ENCODE measurements around the gene AGAP1.

AGAP1 gene

GRCh38 chr2:235976516-235976915 is 482.7 kb downstream of the AGAP1 start:
- no peak for DNase-seq (ENCODE audit: low read depth in 2 of 2)
- no peak for TF ChIP-seq CTCF (IDR thresholded peaks at IDR 0.05; ENCODE audit: low read depth, low read length)
- H3K4me3 ChIP-seq (replicated peaks in 1 of 2; ENCODE audit: low read depth in 2 of 2, low read length in 2 of 2) = no peak overlapping the region

- DNase-seq (ENCODE audit: low read depth in 2 of 2) = no peak
- no peak for TF ChIP-seq CTCF (IDR thresholded peaks at IDR 0.05; ENCODE audit: low read depth, low read length)
- H3K4me3 ChIP-seq (replicated peaks in 1 of 2; ENCODE audit: low read depth in 2 of 2, low read length in 2 of 2) = no peak overlapping the region
Measured at GRCh38 chr2:235976956-235977355, 483.1 kb downstream of the AGAP1 start.

- H3K4me3 ChIP-seq (replicated peaks in 1 of 2; ENCODE audit: low read depth in 2 of 2, low read length in 2 of 2) = no peak overlapping the region
- DNase-seq (ENCODE audit: low read depth in 2 of 2) = no peak
- TF ChIP-seq CTCF (IDR thresholded peaks at IDR 0.05; ENCODE audit: low read depth, low read length) = no peak
Measured at GRCh38 chr2:235977445-235977844, 483.6 kb downstream of the AGAP1 start.

- no peak for DNase-seq (ENCODE audit: low read depth in 2 of 2)
- no peak for TF ChIP-seq CTCF (IDR thresholded peaks at IDR 0.05; ENCODE audit: low read depth, low read length)
- H3K4me3 ChIP-seq (replicated peaks in 1 of 2; ENCODE audit: low read depth in 2 of 2, low read length in 2 of 2) = no peak overlapping the region
Measured at GRCh38 chr2:235978022-235978421, 484.2 kb downstream of the AGAP1 start.

GRCh38 chr2:235979037-235979436 is 485.2 kb downstream of the AGAP1 start:
- no peak for DNase-seq (ENCODE audit: low read depth in 2 of 2)
- TF ChIP-seq CTCF (IDR thresholded peaks at IDR 0.05; ENCODE audit: low read depth, low read length) = no peak
- H3K4me3 ChIP-seq (replicated peaks in 1 of 2; ENCODE audit: low read depth in 2 of 2, low read length in 2 of 2) = no peak overlapping the region

GRCh38 chr2:235979753-235980435 is 486.1 kb downstream of the AGAP1 start:
- TF ChIP-seq CTCF (IDR thresholded peaks at IDR 0.05; ENCODE audit: low read depth, low read length) = no peak
- DNase-seq (ENCODE audit: low read depth in 2 of 2) = no peak
- H3K4me3 ChIP-seq (replicated peaks in 1 of 2; ENCODE audit: low read depth in 2 of 2, low read length in 2 of 2) = no peak overlapping the region

GRCh38 chr2:235981631-235982030 is 487.8 kb downstream of the AGAP1 start:
- no peak for DNase-seq (ENCODE audit: low read depth in 2 of 2)
- no peak overlapping the region for H3K4me3 ChIP-seq (replicated peaks in 1 of 2; ENCODE audit: low read depth in 2 of 2, low read length in 2 of 2)
- TF ChIP-seq CTCF (IDR thresholded peaks at IDR 0.05; ENCODE audit: low read depth, low read length) = no peak

All from cardiac fibroblast (primary cell).